Measurements from ENCODE around the gene SORBS1. TPM values are rescaled to one million over a fixed set of nuclear protein-coding genes. Genes with fewer than 3 reads are reported as not detected.

SORBS1 gene
- total RNA-seq, 1 experiment from 2014 or later: 4.1 TPM

DNA sequence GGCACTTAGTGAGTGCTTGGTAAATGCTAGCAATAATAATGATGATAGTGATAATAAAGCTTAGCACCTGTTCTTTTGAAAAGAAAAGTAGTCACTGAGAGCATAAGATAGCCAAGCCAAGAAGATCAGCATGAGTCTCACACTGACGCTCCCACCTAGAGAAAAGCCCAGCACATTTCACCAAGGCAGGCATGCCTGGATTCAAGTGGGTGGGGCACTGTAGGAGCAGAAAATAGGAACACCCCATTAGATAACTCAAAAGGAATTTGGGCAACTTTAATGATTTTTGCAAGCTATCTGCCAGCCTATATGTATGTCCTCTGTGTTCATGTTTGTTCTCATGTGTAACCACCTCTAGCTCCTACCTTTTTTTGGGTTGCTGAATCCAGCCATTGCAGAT lies 18.1 kb upstream of the SORBS1 start:
- DNase-seq (no peak), ATAC-seq (no peak)
- intact Hi-C loops (cut with micrococcal nuclease): no loop called here
- no peak overlapping the region for H2AFZ ChIP-seq (ENCODE audit: low read length)
- no peak overlapping the region for H3K4me2 ChIP-seq (ENCODE audit: low read length)
- no peaks in the 10 kb centered on the region for H3K9me3 ChIP-seq (ENCODE audit: low read length)
- H3K36me3 ChIP-seq (ENCODE audit: low read depth, low read length): no peaks in the 10 kb centered on the region
- no peaks in the 10 kb centered on the region for H3K4me1 ChIP-seq (ENCODE audit: insufficient read depth, low read length)
- no peaks in the 10 kb centered on the region for H3K27me3 ChIP-seq (ENCODE audit: low read length)
- H3K27ac ChIP-seq (ENCODE audit: low read length): no peak overlapping the region
- H3F3A ChIP-seq (ENCODE audit: low read length, unreplicated experiment): no peaks in the 10 kb centered on the region
- H3K9ac ChIP-seq (ENCODE audit: low read length): no peak overlapping the region
- no peaks in the 10 kb centered on the region for H3K79me2 ChIP-seq (ENCODE audit: low read length)
- H3K9me2 ChIP-seq (replicated peaks; ENCODE audit: low read length): no peaks in the 10 kb centered on the region
- H4K20me1 ChIP-seq (ENCODE audit: low read length): no peaks in the 10 kb centered on the region
- BruUV-seq (replicated peaks): no TSS peak
- TF ChIP-seq CTCF (conservative IDR thresholded peaks at IDR 0.05; ENCODE audit: low read depth, low read length): no peak
- no peak for TF ChIP-seq EZH2phosphoT487 (IDR thresholded peaks at IDR 0.05; ENCODE audit: borderline replicate concordance, low read length)
- no peak for TF ChIP-seq EZH2 (IDR thresholded peaks at IDR 0.05; ENCODE audit: low read length, unreplicated experiment)
- POLR2A ChIA-PET (ENCODE audit: unreplicated experiment): no interaction called here
- CTCF ChIA-PET: no interaction called here
- no peak overlapping the region for H3K4me3 ChIP-seq (ENCODE audit: low read length)

DNA sequence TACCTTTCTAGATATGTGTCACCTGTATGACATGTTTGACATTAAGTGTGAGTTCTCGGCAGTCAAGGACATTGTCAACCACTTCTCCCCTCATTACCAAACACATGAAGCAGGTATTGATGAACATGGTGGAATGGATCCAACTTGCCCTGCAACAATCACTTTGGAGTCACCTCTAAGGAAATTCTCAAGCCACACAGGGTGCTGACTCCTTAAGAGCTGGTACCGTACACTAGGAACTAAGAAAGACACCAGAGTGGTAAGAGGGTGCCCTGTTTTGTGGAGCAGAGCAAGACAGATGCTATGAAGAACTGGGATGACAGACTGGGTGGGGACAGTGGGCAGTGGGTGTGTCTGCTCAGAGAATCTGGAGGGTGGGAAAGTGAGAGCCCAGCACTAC lies 17.4 kb upstream of the SORBS1 start:
- Histone ChIP-seq H3K9me3 (ENCODE audit: low read length) (no peaks in the 10 kb centered on the region), H3K79me2 (ENCODE audit: low read length) (no peaks in the 10 kb centered on the region), H3K4me1 (ENCODE audit: insufficient read depth, low read length) (no peaks in the 10 kb centered on the region), H2AFZ (ENCODE audit: low read length) (no peak overlapping the region), H3K4me2 (ENCODE audit: low read length) (no peak overlapping the region), H3K9me2 (replicated peaks; ENCODE audit: low read length) (no peaks in the 10 kb centered on the region), H3K36me3 (ENCODE audit: low read depth, low read length) (no peaks in the 10 kb centered on the region), H3K27me3 (ENCODE audit: low read length) (peaks cover 4% of the 10 kb centered on the region; the same call in 1 of the 2 replicates), H3K4me3 (ENCODE audit: low read length) (no peak overlapping the region), H3K27ac (ENCODE audit: low read length) (no peak overlapping the region), H3K9ac (ENCODE audit: low read length) (no peak overlapping the region), H3F3A (ENCODE audit: low read length, unreplicated experiment) (no peaks in the 10 kb centered on the region), H4K20me1 (ENCODE audit: low read length) (no peaks in the 10 kb centered on the region)
- CTCF ChIA-PET: no interaction called here
- DNase-seq: no peak
- no peak for TF ChIP-seq CTCF (conservative IDR thresholded peaks at IDR 0.05; ENCODE audit: low read depth, low read length)
- TF ChIP-seq EZH2phosphoT487 (IDR thresholded peaks at IDR 0.05; ENCODE audit: borderline replicate concordance, low read length): no peak
- no peak for TF ChIP-seq EZH2 (IDR thresholded peaks at IDR 0.05; ENCODE audit: low read length, unreplicated experiment)
- POLR2A ChIA-PET (ENCODE audit: unreplicated experiment): no interaction called here
- BruUV-seq (replicated peaks): no TSS peak
- ATAC-seq: no peak
- intact Hi-C loops (cut with micrococcal nuclease): no loop called here

GRCh38 chr10:95574649-95575365 lies 13.6 kb upstream of the SORBS1 start:
- CTCF ChIA-PET: no interaction called here
- DNase-seq (no peak), ATAC-seq (no peak)
- intact Hi-C loops (cut with micrococcal nuclease): no loop called here
- Histone ChIP-seq H2AFZ (ENCODE audit: low read length) (no peak overlapping the region), H3F3A (ENCODE audit: low read length, unreplicated experiment) (no peaks in the 10 kb centered on the region), H3K27me3 (ENCODE audit: low read length) (peaks cover 4% of the 10 kb centered on the region; the same call in 1 of the 2 replicates), H3K79me2 (ENCODE audit: low read length) (no peaks in the 10 kb centered on the region), H3K27ac (ENCODE audit: low read length) (no peak overlapping the region), H3K9me2 (replicated peaks; ENCODE audit: low read length) (no peaks in the 10 kb centered on the region), H3K9ac (ENCODE audit: low read length) (no peak overlapping the region), H3K36me3 (ENCODE audit: low read depth, low read length) (no peaks in the 10 kb centered on the region), H3K4me3 (ENCODE audit: low read length) (no peak overlapping the region), H3K4me1 (ENCODE audit: insufficient read depth, low read length) (no peaks in the 10 kb centered on the region), H3K4me2 (ENCODE audit: low read length) (no peak overlapping the region), H3K9me3 (ENCODE audit: low read length) (no peaks in the 10 kb centered on the region), H4K20me1 (ENCODE audit: low read length) (no peaks in the 10 kb centered on the region)
- TF ChIP-seq CTCF (conservative IDR thresholded peaks at IDR 0.05; ENCODE audit: low read depth, low read length): no peak
- no peak for TF ChIP-seq EZH2phosphoT487 (IDR thresholded peaks at IDR 0.05; ENCODE audit: borderline replicate concordance, low read length)
- no peak for TF ChIP-seq EZH2 (IDR thresholded peaks at IDR 0.05; ENCODE audit: low read length, unreplicated experiment)
- no TSS peak for BruUV-seq (replicated peaks)
- POLR2A ChIA-PET (ENCODE audit: unreplicated experiment): no interaction called here
